Measurements from ENCODE around the gene PPP5C.
"Not testable (repeated sequence)": the region's sequence is repeated elsewhere in the genome, so short reads cannot be mapped to it uniquely, and the experiment has no call there.

Gene PPP5C

DNA sequence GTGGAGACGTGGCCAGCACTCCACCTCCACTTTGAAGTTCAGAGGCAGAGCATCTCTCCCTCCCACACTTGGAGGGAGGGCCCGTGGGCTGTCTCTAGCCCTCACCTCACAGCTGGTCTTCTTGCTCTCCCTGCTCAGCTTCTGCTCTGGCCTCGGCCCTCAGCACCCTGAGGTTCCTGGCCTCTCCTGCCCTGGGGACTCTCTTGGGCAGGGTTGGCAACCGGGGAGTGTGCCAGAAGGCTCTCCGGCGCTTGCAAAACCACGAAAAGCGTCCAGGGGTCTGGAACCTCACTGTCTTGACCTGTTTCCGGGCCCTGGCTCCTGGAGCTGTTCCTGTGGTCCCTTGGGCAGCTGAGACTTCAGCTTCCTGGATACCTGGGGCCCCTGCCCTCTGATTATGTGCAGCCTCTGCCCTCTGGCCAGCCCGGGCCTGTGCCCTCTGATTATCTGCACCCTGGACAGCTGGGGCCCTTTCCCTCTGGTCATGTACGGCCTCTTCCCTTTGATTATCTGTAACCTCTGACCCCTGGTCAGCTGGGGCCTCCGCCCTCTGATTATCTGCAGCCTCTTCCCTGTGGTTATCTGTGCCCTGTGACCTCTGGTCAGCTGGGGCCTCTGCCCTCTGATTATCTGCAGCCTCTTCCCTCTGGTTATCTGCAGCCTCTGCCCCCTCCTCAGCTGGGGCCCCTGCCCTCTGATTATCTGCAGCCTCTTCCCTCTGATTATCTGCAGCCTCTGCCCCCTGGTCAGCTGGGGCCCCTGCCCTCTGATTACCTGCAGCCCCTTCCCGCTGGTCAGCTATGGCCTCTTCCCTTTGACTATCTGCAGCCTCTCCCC lies 64.4 kb downstream of the PPP5C start:
- no peak for DNase-seq

DNA sequence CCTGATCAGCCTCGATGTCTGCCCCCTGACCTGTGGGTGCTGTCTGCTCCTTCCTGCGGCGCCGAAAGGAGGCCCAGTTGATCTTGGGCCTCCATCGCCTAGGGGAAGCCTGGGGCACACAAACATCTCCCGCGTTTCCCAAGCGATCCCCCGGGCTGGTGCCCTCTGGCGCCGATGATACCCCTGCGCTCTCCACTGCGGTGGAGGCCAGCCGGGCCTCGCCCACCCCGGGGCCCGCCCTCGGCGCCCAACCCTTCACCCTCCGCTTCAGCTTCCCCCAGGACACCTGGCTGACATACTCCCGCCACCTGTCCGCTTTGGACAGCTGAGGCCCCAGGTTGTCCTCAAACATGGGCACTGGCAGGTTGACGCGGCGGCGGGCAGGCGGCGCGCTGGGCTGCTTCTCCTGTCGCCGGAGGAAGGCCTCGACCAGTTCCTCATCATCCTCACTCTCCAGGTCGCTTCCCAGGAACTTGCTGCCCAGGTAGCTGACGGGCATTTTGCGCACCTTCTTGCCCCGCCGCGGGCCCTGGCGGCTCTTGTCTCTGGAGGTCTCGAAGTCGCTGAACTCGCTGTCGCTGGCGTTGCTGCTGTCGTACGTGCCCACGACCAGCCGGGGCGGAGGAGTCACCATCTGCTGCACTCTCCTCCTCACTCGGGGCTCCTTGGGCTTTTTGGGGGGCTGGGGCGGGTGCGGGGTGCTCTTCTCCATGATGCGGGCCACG lies 65.2 kb downstream of the PPP5C start:
- no peak for DNase-seq

DNA sequence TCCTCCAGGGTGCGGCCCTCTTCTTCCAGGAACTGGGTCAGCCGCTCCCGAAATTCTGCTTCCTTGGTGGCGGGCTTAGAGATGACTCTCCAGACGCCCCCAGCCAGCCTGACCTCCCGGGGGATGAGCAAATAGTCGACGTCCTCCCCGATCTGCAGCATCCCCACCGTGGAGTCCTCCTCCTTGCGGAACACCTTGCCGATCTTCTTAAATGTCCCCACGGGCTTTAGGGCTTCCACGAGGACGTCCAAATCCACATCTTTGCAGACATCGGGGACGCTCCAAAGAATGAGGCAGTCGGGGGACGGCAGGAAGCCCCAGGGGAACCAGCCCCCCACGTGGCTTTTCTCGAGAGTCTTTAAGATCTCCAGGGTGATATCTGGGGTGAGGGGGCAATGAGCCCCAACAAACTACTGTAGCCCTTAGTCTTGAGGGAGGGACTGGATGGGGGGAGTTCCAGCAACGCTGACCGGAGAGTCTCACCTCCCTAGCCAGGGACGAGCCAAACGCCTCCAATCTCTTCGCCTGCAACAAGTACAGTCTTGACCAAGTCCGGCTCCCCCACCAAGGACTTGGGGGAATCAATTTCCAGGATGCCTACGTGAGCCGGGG lies 65.9 kb downstream of the PPP5C start:
- DNase-seq, result no peak

DNA sequence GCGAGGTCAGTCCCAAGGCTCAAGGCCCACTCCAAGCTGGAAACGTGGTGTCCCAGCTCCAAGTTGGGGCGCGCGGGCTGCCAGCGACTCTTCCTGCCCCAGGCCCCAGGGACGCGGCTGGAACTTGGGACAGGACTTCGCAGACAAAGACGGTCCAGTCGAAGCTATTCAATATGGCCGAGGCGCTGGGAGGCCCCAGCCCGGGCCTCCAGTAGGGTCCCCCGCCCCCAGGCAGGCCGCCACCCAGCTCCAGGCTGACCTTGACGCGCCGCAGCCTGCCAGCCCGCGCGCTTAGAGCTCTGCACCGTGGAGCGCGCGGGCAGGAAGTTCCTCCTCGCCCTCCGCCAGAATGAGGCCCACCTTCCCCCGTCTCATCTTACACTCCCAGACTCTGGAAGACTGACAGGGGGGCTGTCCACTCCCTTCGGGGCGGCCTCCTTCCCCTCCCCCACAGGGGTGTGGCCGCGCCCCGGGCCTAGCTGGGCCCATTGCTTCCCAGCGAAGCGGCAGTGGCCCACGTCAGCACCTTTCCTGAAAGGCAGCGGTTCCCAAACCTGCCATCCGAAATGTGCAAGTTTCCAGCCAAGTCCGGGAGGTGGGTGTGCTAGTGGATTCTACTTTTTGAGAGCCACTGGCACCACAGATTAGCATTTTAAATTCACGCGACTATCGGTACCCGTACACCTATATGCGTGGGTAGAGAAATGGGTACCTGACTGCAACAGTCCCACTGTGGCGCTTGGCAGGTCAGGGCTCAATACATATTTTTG lies 66.6 kb downstream of the PPP5C start, which contains the start of gene CCDC8:
CCDC8 (minus strand) TSS at position 303 of the 770 bp plus-strand sequence. CDS start 754 bp downstream, outside the sequence.
- no peak for DNase-seq

DNA sequence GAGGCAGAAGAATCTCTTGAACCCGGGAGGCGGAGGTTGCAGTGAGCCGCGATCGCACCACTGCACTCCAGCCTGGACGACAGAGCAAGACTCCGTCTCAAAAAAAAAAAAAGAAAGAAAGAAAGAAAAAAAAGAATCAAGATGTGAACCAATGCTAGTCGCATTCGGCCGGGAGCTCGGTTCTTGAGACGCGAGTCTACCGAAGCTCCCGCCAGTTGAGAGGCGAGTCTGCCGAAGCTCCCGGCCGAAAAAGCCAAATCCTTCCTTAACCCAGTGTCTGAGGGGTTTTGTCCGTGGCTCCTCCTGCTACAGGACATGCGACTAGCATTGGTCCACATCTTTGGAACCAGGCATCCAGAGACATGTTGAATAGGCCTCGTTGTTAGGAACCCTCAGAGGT lies 68.0 kb downstream of the PPP5C start:
- not testable (repeated sequence) for DNase-seq

DNA sequence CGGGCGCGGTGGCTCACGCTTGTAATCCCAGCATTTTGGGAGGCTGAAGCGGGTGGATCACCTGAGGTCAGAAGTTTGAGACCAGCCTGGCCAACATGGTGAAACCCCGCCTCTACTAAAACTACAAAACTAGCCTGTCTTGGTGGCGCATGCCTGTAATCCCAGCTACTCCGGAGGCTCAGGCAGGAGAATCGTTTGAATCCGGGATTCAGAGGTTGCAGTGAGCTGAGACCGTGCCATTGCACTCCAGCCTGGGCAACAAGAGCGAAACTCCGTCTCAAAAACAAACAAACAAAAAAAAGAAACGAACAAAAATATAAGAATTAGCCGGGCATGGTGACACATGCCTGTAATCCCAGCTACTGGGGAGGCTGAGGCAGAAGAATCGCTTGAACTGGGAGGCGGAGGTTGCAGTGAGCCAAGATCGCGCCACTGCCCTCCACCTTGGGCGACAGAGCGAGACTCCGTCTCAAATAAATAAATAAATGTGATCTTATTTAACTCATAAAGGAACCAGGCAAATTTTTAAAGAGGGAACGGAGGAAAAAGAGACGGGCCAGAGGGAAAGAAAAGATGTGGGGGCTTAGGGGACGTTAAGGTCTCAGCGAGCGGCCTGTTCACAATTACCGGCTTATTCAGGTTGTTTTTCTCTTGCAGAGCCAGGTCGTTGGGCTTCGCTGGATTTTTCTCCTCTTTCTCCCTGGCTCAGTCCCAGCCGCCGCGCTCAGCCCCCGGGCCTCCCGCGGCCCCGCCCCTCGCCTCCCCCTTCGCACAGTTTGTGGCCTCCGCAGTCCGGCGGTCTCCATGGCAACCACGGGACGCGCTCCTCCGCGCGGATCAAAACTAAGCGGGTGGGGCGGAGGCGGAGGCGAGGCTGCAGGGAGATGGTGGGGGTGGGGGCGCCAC lies 69.2 kb downstream of the PPP5C start:
- DNase-seq, result not testable (repeated sequence)

DNA sequence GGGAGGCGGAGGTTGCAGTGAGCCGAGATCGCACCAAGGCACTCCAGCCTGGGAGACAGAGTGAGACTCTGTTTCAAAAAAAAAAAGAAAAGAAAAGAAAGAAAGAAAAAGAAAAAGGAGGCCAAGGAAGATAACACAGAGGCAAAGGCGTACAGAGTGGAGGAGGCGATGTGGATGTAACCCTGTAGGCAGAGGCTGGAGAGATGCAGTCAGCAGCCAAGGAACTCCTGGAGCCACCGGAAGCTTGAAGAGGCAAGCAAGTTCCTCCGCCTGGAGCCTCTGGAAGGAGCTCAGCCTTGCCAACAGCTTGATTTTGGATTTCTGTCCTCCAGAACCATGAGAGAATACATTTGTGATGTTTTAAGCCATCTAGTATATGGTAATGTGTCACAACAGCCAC lies 73.2 kb downstream of the PPP5C start:
- no peak for DNase-seq

DNA sequence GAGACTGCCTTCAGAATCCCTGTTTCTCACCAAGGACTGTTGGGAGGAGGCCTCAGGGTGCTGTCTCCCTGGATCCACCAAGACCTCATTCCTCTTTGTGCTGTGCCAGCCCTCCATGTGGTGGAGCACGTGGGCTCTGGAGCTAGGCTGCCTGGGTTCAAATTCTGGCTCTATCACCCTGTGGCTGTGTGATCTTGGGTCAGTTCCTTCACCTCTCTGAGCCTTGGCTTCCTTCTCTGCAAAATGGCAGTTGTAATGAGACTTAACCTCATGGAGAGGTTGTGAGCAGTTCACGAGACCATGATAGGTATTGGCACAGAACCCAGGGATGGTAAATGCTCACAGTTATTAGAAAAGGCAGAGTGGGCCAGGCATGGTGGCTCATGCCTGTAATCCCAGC lies 75.5 kb downstream of the PPP5C start:
- no peak for DNase-seq

DNA sequence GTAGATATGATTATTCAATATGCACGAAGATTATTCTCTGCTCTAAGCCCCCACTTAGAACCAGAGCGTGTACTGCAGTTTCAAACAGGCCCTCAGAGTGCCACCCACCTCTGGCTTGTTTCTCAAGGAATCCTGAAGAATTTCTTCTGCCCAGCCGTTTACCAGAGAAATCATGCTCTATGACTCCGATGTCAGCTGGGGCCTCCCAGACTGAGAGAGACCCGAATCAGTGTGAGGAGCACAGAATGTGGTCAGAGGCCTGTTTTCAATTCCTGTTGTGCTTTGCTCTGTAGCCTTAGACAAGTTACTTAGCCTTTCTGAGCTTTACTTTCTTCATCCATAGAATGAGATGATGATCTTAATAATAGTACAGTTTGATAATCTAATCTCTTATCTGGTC lies 76.3 kb downstream of the PPP5C start:
- no peak for DNase-seq

DNA sequence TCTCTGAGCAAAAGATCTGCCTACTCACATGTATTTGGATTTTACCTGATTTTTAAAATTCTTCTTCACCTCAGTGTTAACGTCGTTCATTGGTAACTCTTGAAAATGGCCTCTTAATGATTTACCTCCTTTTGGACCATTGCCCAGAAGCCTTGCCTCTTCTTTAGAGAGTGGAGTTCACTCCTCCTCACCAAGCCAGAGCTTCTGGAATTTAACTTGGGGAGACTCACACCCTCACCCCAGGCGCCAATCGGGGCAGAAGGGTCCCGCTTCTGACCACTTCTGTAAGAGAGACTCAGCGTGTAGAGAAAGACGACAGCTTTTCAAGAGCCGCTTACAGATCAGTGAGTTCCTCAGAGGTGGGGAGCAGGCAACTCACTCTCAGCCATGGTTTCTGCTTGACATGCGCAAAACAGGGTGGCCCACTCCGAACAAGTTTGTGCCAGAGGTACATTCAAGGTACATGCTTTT lies 79.2 kb downstream of the PPP5C start:
- DNase-seq, result no peak

DNA sequence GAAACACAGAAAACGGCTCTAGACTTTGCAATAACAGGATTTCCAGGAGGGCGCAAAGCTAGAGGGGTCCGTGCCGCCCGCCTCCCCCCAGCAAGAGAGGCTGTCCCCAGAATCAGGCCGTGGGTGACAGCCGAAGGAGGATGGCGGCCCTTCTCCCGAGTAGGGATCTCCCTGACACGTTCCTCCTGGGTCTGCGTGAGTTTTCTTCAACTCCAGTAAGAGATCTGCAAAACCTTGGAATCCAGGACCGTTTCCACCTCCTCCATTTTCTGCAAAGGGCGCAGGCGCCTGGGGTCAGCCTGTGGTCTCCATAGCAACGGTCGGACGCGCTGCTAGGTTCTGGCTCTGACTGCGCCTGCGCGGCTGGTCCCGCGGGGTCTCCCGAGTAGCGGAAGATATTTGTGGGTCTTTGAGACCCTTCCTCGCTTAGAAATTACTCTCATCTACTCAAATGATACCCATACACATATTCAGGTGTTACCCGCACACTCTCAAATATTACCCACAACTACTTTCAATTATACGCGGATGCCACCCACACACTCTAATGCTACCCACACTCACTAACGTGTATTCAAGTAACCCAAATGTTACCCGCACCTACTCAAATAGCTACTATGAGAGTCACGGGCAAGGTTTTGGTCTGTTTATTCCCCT lies 79.7 kb downstream of the PPP5C start:
- no peak for DNase-seq

DNA sequence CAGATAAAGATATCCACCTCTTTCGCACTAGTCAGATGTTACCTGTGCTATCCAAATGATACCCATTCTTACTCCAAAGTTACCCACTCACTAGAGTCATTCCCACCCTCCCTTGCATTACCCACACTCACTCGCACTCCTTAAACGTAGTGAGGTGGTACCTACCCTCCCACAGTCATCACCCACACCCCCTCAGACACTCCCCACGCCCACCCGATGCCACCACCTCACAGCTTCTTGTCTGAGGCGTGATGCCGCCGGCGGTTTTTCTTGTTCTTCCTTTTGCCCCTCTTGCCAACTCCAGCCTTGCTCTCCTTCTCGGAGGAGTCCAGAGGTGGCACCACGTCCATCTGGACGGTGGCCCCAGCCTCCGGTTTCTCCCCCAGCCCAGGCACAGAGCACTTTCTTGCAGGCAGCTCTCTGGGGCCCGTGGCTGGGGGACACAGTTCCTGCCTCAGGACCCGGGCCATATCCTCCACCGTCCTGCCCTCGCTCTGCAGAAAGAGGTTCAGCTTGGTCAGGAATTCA lies 80.7 kb downstream of the PPP5C start:
- no peak for DNase-seq

DNA sequence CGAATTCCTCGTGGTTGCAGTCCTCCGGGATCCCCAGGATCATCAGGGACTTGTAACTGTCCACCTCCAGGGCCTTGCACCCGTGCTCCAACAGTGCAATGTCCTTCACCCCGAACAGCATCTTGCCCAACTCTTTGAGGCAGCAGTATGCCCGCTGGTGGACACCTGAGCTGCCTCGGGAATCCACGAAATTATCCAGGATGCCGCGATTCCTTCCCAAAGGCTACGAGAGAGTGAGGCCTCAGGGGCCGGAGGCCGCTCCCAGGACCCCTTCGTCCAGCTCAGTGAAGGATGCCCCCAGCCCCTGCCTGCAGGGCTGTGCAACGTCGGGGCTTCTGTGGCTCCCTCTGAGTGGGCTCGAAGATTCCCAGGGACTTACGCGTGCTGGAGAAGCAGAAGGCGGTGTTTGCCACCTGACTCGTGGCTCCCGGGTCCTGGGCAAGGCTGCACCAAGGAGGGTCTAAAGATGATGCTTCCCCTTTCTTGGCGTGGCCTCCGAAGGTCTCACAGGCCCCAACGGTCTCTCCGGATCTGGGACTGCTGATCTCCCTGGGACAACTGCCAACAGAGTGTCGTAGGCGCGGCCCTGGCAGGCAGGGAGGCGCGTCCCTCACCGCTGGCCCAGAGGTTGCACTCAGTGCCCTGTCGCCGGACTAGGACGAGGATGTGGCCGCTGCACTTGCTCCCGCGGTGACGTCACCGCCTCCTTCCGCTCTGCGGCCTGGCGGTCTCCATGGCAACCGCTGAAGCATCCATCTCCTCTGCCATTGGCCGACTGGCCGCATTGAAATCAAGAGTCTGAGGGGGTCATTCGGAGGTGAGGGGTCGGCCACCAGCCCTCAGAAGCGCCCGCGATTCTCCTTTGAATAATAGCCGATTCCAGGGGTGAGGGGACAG lies 81.6 kb downstream of the PPP5C start, which contains the start of gene PNMA8C:
PNMA8C (minus strand) TSS at position 698 of the 897 bp plus-strand sequence; CDS start at position 121, 577 bp downstream.
- DNase-seq, result no peak

DNA sequence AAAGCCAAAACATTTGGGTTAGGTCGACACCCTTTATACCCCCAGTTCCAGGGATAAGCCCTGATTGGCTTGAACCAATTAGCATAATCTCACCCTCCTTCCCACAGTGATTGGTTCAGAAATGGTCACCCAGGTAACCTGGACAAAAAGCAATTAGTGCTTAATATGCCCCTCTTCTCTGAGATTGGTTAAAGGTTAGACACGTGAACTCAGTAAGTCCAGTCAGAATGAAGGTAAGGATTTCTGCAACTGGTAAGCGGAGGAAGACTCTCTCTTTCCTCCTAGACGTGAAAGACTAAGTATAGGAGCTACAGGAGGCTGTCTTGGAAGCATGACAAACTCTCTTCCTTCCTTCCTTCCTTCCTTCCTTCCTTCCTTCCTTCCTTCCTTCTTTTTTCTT lies 83.1 kb downstream of the PPP5C start:
- no peak for DNase-seq

DNA sequence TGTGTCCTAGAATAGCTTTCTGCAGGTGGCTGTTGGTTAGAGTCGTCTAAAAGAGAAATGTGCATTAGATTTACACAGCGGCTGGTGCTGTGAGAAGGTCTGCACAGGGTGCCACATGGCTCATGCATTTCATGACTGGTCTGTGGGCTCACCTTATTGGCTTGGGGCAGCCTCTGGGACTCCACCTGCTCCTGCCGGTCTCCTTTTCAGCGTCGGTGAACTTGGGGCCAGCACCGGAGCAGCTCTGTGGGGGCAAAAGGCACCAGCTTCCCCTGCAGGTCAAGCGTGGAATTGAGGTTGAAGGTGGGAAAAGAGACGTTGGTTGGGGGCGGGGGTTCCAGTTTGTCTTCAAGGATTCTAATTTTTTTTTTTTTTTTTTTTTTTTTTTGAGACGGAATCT lies 84.9 kb downstream of the PPP5C start:
- no peak for DNase-seq

DNA sequence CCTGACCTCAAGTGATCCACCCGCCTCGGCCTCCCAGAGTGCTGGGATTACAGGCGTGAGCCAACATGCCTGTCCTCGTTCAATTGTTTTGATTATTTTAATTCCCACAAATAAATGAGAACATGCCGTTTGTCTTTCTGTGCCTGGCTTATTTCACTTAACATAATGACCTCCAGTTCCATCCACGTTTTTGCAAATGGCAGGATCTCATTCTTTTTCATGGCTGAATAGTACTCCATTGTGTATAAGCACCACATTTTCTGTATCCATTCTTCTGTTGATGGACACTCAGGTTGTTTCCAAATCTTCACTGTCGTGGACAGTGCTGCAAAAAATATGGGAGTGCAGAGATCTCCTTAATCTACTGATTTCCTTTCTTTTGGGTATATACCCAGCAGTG lies 86.6 kb downstream of the PPP5C start:
- not testable (repeated sequence) for DNase-seq

DNA sequence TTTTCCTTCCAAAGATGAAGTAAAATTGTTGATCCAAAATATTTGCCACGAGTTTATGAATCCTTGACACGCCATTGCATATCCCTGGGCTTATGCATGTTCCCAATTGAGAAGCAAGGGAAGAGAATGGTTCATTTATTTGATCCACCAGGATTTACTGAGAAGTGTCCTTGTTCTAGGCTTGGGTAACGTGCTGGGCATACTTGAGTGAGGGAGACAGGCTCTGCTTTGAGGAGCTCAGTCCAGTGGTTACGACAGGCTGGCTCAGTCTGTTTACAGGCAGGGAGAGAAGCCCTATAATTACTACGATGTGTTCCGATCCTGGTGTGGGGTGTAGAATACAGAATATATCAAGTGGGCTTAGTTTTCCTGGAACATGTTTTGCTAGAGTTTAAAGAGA lies 88.1 kb downstream of the PPP5C start:
- no peak for DNase-seq

DNA sequence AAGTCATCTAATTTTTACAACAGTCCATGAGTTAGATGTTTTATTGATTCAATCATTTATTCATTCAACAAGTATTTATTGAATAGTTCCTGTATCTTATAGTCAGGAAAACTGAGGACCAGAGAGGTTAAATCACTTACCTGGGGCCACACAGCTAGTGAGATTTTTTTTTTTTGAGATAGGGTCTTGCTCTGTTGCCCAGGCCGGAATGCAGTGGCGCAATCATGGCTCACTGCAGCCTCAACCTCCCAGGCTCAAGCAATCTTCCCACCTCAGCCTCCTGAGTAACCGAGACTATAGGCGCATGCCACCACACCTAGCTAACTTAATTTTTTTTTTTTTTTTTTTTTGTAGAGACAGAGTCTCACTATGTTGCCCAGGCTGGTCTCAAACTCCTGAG lies 88.8 kb downstream of the PPP5C start:
- not testable (repeated sequence) for DNase-seq

All from 8988T (cell line).